ENCODE data around the gene PCGF3. TPM values are rescaled to one million over a fixed set of nuclear protein-coding genes. Genes with fewer than 3 reads are reported as not detected.
"Not testable (repeated sequence)": the region's sequence is repeated elsewhere in the genome, so short reads cannot be mapped to it uniquely, and the experiment has no call there.

PCGF3 gene
- total and polyA plus RNA-seq, 4 donors, result 11.0 to 23.3 (median 14.3) TPM

DNA sequence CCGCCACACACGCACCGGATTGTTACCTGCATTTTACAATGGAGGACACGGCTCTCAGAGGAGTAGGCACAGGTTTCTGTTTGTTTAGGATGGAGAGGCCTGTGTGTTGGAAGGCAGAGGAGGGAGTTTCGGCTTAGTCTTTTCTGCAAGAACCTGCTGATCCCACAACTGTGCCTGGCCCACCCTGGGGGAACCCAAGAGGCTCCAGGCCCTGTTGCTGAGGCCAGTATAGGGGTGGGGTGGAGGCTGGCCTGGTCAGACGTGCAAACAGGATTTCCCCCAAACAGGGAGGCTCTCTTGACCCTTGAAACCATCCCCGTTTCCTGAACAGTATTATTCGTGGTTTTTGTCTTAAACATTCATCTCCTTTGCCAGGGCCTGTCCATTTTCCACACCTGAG is 15.9 kb upstream of the PCGF3 start:
- Histone ChIP-seq H3K9ac (ENCODE audit: low read depth in 1 of 2, low read length in 2 of 2) (no peak overlapping the region), H3K9me3 (ENCODE audit: control insufficient read depth in 4 of 4, low read length in 3 of 4) (no peaks in the 10 kb centered on the region), H3K27me3 (ENCODE audit: control insufficient read depth in 4 of 4, insufficient read depth in 4 of 4, low read length in 3 of 4) (no peaks in the 10 kb centered on the region), H3K36me3 (ENCODE audit: control insufficient read depth in 4 of 4, insufficient read depth in 3 of 4, low read depth in 1 of 4, low read length in 3 of 4) (no peaks in the 10 kb centered on the region), H3K4me1 (ENCODE audit: control insufficient read depth in 4 of 4, insufficient read depth in 4 of 4, low read length in 3 of 4) (peaks cover 9 to 25% (median 21%) of the 10 kb centered on the region in 4 donors), H3K27ac (ENCODE audit: low read depth in 1 of 2, low read length in 2 of 2) (peak overlapping the region in 1 of 2 donors; percentile 68), H3K4me3 (ENCODE audit: low read depth in 1 of 3, low read length in 3 of 3) (no peak overlapping the region)
- TF ChIP-seq, protein P1, sequence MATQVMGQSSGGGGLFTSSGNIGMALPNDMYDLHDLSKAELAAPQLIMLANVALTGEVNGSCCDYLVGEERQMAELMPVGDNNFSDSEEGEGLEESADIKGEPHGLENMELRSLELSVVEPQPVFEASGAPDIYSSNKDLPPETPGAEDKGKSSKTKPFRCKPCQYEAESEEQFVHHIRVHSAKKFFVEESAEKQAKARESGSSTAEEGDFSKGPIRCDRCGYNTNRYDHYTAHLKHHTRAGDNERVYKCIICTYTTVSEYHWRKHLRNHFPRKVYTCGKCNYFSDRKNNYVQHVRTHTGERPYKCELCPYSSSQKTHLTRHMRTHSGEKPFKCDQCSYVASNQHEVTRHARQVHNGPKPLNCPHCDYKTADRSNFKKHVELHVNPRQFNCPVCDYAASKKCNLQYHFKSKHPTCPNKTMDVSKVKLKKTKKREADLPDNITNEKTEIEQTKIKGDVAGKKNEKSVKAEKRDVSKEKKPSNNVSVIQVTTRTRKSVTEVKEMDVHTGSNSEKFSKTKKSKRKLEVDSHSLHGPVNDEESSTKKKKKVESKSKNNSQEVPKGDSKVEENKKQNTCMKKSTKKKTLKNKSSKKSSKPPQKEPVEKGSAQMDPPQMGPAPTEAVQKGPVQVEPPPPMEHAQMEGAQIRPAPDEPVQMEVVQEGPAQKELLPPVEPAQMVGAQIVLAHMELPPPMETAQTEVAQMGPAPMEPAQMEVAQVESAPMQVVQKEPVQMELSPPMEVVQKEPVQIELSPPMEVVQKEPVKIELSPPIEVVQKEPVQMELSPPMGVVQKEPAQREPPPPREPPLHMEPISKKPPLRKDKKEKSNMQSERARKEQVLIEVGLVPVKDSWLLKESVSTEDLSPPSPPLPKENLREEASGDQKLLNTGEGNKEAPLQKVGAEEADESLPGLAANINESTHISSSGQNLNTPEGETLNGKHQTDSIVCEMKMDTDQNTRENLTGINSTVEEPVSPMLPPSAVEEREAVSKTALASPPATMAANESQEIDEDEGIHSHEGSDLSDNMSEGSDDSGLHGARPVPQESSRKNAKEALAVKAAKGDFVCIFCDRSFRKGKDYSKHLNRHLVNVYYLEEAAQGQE (IDR thresholded peaks at IDR 0.05), result no peak
- TF ChIP-seq, protein P2, sequence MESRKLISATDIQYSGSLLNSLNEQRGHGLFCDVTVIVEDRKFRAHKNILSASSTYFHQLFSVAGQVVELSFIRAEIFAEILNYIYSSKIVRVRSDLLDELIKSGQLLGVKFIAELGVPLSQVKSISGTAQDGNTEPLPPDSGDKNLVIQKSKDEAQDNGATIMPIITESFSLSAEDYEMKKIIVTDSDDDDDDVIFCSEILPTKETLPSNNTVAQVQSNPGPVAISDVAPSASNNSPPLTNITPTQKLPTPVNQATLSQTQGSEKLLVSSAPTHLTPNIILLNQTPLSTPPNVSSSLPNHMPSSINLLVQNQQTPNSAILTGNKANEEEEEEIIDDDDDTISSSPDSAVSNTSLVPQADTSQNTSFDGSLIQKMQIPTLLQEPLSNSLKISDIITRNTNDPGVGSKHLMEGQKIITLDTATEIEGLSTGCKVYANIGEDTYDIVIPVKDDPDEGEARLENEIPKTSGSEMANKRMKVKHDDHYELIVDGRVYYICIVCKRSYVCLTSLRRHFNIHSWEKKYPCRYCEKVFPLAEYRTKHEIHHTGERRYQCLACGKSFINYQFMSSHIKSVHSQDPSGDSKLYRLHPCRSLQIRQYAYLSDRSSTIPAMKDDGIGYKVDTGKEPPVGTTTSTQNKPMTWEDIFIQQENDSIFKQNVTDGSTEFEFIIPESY (IDR thresholded peaks at IDR 0.05), result no peak
- no peak for DNase-seq (ENCODE audit: low spot score)
- 74% methylated on average over 8 of the region's 8 CpGs for WGBS

DNA sequence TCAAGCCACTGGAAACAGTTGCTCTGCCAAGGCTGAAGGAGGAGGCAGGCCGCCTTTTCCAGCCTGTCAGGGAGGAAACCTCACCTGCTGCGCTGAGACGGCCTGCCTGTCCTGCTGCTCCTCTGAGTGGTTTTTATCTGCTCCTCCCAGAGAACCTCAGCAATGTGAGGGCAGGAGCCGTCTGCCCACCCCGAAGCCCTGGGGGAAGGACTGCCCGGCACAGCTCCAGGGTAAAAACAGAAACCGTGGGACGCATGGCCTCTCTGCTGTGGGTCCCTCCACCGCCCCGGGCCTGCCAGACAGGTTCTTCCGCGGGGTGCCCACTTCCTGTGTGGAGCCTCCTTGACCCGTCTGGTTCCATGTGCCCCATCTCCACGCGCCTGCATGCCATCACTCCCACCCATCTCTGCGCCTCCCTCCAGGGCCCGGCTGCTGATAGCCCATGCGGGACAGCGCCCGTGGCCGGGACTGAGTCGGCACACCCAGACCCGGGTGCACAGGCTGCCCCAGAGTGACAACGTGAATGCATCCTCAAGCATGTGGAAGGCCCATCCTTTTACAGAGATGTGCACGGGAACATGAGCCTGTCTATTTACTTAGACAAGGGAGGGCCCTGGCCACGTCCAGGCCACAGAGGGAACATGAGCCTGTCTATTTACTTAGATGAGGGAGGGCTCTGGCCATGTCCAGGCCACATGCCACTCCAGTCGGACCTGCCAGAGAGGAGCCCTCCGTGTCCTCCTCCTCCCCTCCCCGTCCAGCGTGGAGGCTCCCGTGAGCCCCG is 12.7 kb upstream of the PCGF3 start:
- DNase-seq (ENCODE audit: low spot score), result no peak
- WGBS, result 76% methylated on average over 32 of the region's 32 CpGs
- TF ChIP-seq FOXA2 (IDR thresholded peaks at IDR 0.05), result peak; percentile 89
- no peak for TF ChIP-seq YY1 (IDR thresholded peaks at IDR 0.05)
- no peak for TF ChIP-seq TAF1 (conservative IDR thresholded peaks at IDR 0.05)
- TF ChIP-seq FOXA1 (IDR thresholded peaks at IDR 0.05), result peak; percentile 87
- TF ChIP-seq JUND (IDR thresholded peaks at IDR 0.05), result no peak
- peak in 1 of 2 donors; percentile 60 for TF ChIP-seq RXRA (IDR thresholded peaks at IDR 0.05)
- no peak for TF ChIP-seq GABPA (IDR thresholded peaks at IDR 0.05 in 1 of 2, conservative IDR thresholded peaks at IDR 0.05 in 1 of 2)
- TF ChIP-seq, protein P2 (IDR thresholded peaks at IDR 0.05), result no peak
- no peak for TF ChIP-seq SP1 (IDR thresholded peaks at IDR 0.05)
- TF ChIP-seq EGR1 (IDR thresholded peaks at IDR 0.05; ENCODE audit: low read depth in 2 of 2), result no peak
- peak in 1 of 2 donors; percentile 57 for TF ChIP-seq HNF4A (conservative IDR thresholded peaks at IDR 0.05)
- TF ChIP-seq, protein P3, sequence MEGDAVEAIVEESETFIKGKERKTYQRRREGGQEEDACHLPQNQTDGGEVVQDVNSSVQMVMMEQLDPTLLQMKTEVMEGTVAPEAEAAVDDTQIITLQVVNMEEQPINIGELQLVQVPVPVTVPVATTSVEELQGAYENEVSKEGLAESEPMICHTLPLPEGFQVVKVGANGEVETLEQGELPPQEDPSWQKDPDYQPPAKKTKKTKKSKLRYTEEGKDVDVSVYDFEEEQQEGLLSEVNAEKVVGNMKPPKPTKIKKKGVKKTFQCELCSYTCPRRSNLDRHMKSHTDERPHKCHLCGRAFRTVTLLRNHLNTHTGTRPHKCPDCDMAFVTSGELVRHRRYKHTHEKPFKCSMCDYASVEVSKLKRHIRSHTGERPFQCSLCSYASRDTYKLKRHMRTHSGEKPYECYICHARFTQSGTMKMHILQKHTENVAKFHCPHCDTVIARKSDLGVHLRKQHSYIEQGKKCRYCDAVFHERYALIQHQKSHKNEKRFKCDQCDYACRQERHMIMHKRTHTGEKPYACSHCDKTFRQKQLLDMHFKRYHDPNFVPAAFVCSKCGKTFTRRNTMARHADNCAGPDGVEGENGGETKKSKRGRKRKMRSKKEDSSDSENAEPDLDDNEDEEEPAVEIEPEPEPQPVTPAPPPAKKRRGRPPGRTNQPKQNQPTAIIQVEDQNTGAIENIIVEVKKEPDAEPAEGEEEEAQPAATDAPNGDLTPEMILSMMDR (IDR thresholded peaks at IDR 0.05; ENCODE audit: low read depth, low read length, missing input control), result no peak
- no peaks in the 10 kb centered on the region for H3K27me3 ChIP-seq (ENCODE audit: control insufficient read depth in 4 of 4, insufficient read depth in 4 of 4, low read length in 3 of 4)
- no peaks in the 10 kb centered on the region for H3K9me3 ChIP-seq (ENCODE audit: control insufficient read depth in 4 of 4, low read length in 3 of 4)
- no peak overlapping the region for H3K4me3 ChIP-seq (ENCODE audit: low read depth in 1 of 3, low read length in 3 of 3)
- H3K36me3 ChIP-seq (ENCODE audit: control insufficient read depth in 4 of 4, insufficient read depth in 3 of 4, low read depth in 1 of 4, low read length in 3 of 4), result no peaks in the 10 kb centered on the region
- peak overlapping the region in 1 of 2 donors; percentile 35 for H3K27ac ChIP-seq (ENCODE audit: low read depth in 1 of 2, low read length in 2 of 2)
- peaks cover 4 to 11% (median 9%) of the 10 kb centered on the region in 4 donors for H3K4me1 ChIP-seq (ENCODE audit: control insufficient read depth in 4 of 4, insufficient read depth in 4 of 4, low read length in 3 of 4)
- H3K9ac ChIP-seq (ENCODE audit: low read depth in 1 of 2, low read length in 2 of 2), result no peak overlapping the region

DNA sequence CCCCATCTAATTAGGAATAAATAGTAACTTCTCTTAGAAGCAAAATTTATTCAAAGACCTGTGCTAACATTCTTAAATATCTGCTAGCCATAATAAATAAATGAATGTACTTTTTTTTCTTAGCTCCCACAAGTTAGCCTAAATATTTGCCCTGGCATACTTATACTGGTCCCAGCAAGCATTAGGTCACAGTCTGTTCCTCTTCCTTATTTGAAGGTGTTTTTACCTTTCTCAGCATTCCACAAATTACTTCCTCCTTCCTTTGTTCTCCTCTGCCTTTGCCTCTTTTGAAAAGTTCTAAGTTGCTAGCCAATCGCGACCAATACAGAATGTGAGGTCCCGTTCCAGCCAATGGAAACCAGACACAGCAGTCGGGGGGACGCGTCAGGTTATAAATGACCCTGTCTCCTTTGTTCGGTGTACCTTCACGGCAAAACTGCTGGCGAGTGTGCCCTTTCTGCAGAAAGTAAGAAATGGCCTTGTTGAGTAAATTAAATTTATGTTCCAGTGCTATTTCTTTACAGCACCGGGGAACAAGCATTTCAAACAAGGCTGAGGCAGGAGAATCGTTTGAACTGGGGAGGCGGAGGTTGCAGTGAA is 11.2 kb upstream of the PCGF3 start:
- DNase-seq (ENCODE audit: low spot score); H3K4me3 ChIP-seq (ENCODE audit: low read depth in 1 of 3, low read length in 3 of 3); H3K9ac ChIP-seq (ENCODE audit: low read depth in 1 of 2, low read length in 2 of 2); H3K9me3 ChIP-seq (ENCODE audit: control insufficient read depth in 4 of 4, low read length in 3 of 4); H3K36me3 ChIP-seq (ENCODE audit: control insufficient read depth in 4 of 4, insufficient read depth in 3 of 4, low read depth in 1 of 4, low read length in 3 of 4); H3K27ac ChIP-seq (ENCODE audit: low read depth in 1 of 2, low read length in 2 of 2); H3K27me3 ChIP-seq (ENCODE audit: control insufficient read depth in 4 of 4, insufficient read depth in 4 of 4, low read length in 3 of 4); H3K4me1 ChIP-seq (ENCODE audit: control insufficient read depth in 4 of 4, insufficient read depth in 4 of 4, low read length in 3 of 4): not testable (repeated sequence)
- 86% methylated on average over 12 of the region's 12 CpGs for WGBS
